ENCODE results near the gene TMEM9. TPM values are rescaled to one million over a fixed set of nuclear protein-coding genes. Genes with fewer than 3 reads are reported as not detected.

TMEM9 gene
- total RNA-seq, 4 donors from 2014 or later, result 51.7 to 61.5 (median 56.7) TPM

GRCh38 chr1:201126463-201126831 lies 27.8 kb downstream of the TMEM9 start:
- Histone ChIP-seq H3K36me3 (no peaks in the 10 kb centered on the region), H3K4me3 (no peak overlapping the region), H3K9me3 (no peaks in the 10 kb centered on the region), H3K4me1 (peaks cover 0 to 22% (median 0%) of the 10 kb centered on the region in 3 donors), H3K27ac (no peak overlapping the region), H3K27me3 (peaks cover 31% of the 10 kb centered on the region)
- no peak for ATAC-seq
- TF ChIP-seq EP300 (IDR thresholded peaks at IDR 0.05), result no peak
- no peak for TF ChIP-seq POLR2A (IDR thresholded peaks at IDR 0.05)
- no peak for TF ChIP-seq POLR2AphosphoS5 (IDR thresholded peaks at IDR 0.05)
- TF ChIP-seq CTCF (IDR thresholded peaks at IDR 0.05), result no peak
- 100% methylated on average over 1 of the region's 3 CpGs; no CpG with 5 or more reads in 1 of the 2 donors for WGBS, 2 donors (ENCODE audit: low coverage in 1 of 2)

- H3K4me3 ChIP-seq, result no peak overlapping the region
- 14 to 21% methylated on average over 4 to 5 of the region's 7 CpGs for WGBS, 2 donors (ENCODE audit: low coverage in 1 of 2)
- ATAC-seq, result no peak
These were observed 28.5 kb downstream of the TMEM9 start for GRCh38 chr1:201125800-201126199.

GRCh38 chr1:201125019-201125418 lies 29.3 kb downstream of the TMEM9 start:
- Histone ChIP-seq H3K27me3 (peaks cover 45% of the 10 kb centered on the region), H3K9me3 (no peaks in the 10 kb centered on the region), H3K4me3 (no peak overlapping the region), H3K36me3 (no peaks in the 10 kb centered on the region), H3K27ac (no peak overlapping the region), H3K4me1 (peaks cover 0 to 26% (median 0%) of the 10 kb centered on the region in 3 donors)
- no peak for TF ChIP-seq POLR2A (IDR thresholded peaks at IDR 0.05)
- TF ChIP-seq EP300 (IDR thresholded peaks at IDR 0.05), result no peak
- no peak for TF ChIP-seq CTCF (IDR thresholded peaks at IDR 0.05)
- no peak for TF ChIP-seq POLR2AphosphoS5 (IDR thresholded peaks at IDR 0.05)
- no peak for ATAC-seq
- 69 to 80% methylated on average over 7 of the region's 9 CpGs for WGBS, 2 donors (ENCODE audit: low coverage in 1 of 2)

More at GRCh38 chr1:201125800-201126199, 28.5 kb downstream of the TMEM9 start:
- Histone ChIP-seq H3K9me3 (no peaks in the 10 kb centered on the region), H3K27me3 (peaks cover 37% of the 10 kb centered on the region), H3K36me3 (no peaks in the 10 kb centered on the region), H3K27ac (no peak overlapping the region), H3K4me1 (peaks cover 0 to 22% (median 0%) of the 10 kb centered on the region in 3 donors)
- TF ChIP-seq POLR2A (IDR thresholded peaks at IDR 0.05) (no peak), EP300 (IDR thresholded peaks at IDR 0.05) (no peak), CTCF (IDR thresholded peaks at IDR 0.05) (no peak), POLR2AphosphoS5 (IDR thresholded peaks at IDR 0.05) (no peak)

GRCh38 chr1:201123866-201124265 lies 30.4 kb downstream of the TMEM9 start:
- Histone ChIP-seq H3K4me1 (peaks cover 0 to 36% (median 0%) of the 10 kb centered on the region in 3 donors), H3K4me3 (no peak overlapping the region), H3K27ac (no peak overlapping the region), H3K36me3 (no peaks in the 10 kb centered on the region), H3K27me3 (peaks cover 48% of the 10 kb centered on the region), H3K9me3 (no peaks in the 10 kb centered on the region)
- TF ChIP-seq POLR2A (IDR thresholded peaks at IDR 0.05) (no peak), POLR2AphosphoS5 (IDR thresholded peaks at IDR 0.05) (no peak), CTCF (IDR thresholded peaks at IDR 0.05) (no peak), EP300 (IDR thresholded peaks at IDR 0.05) (no peak)
- 90 to 100% methylated on average over 1 of the region's 1 CpG for WGBS, 2 donors (ENCODE audit: low coverage in 1 of 2)
- no peak for ATAC-seq

GRCh38 chr1:201122321-201122957 lies 31.8 kb downstream of the TMEM9 start:
- TF ChIP-seq POLR2A (IDR thresholded peaks at IDR 0.05), result no peak
- TF ChIP-seq CTCF (IDR thresholded peaks at IDR 0.05), result no peak
- TF ChIP-seq POLR2AphosphoS5 (IDR thresholded peaks at IDR 0.05), result no peak
- TF ChIP-seq EP300 (IDR thresholded peaks at IDR 0.05), result no peak
- Histone ChIP-seq H3K36me3 (no peaks in the 10 kb centered on the region), H3K9me3 (no peaks in the 10 kb centered on the region), H3K27ac (no peak overlapping the region), H3K27me3 (peaks cover 48% of the 10 kb centered on the region), H3K4me1 (peaks cover 0 to 36% (median 0%) of the 10 kb centered on the region in 3 donors), H3K4me3 (no peak overlapping the region)
- ATAC-seq, result no peak
- 87 to 90% methylated on average over 2 to 3 of the region's 10 CpGs for WGBS, 2 donors (ENCODE audit: low coverage in 1 of 2)
